ENCODE results near the gene DOK5. TPM values are rescaled to one million over a fixed set of nuclear protein-coding genes. Genes with fewer than 3 reads are reported as not detected.

The DOK5 gene
- total RNA-seq, 2 donors from 2014 or later, result 4.6 to 6.7 TPM

GRCh38 chr20:54678253-54678652, 202.9 kb downstream of the DOK5 start:
- H3K36me3 ChIP-seq (ENCODE audit: control insufficient read depth, insufficient read depth, low read length), result no peaks in the 10 kb centered on the region
- Mint-ChIP-seq H3K4me1 (peaks cover 6% of the 10 kb centered on the region), H3K36me3 (ENCODE audit: low read depth) (no peaks in the 10 kb centered on the region), H3K4me3 (no peak overlapping the region), H3K9me3 (peaks cover 2% of the 10 kb centered on the region), H3K27ac (no peak overlapping the region), H3K27me3 (ENCODE audit: insufficient read depth) (peaks cover 14% of the 10 kb centered on the region)
- WGBS, 2 experiments (ENCODE audit: insufficient coverage in 1 of 2, insufficient read length in 1 of 2), result 100% methylated on average over 1 of the region's 1 CpG; no CpG with 5 or more reads in 1 of the 2 experiments
- no peaks in the 10 kb centered on the region for H3K9me3 ChIP-seq (ENCODE audit: control insufficient read depth, low read length)
- no peak overlapping the region for H3K9ac ChIP-seq (ENCODE audit: extremely low read depth, low read length, poor library complexity, severe bottlenecking)
- H3K27me3 ChIP-seq (ENCODE audit: control insufficient read depth, insufficient read depth, low read length, poor library complexity, severe bottlenecking), result peaks cover 8% of the 10 kb centered on the region
- H3K27ac ChIP-seq (ENCODE audit: low read depth, low read length), result no peak overlapping the region
- no peak overlapping the region for H3K4me3 ChIP-seq (ENCODE audit: low read length)
- no peak for DNase-seq
- H3K4me1 ChIP-seq (ENCODE audit: control insufficient read depth, insufficient read depth, low read length), result no peaks in the 10 kb centered on the region
- no peak for TF ChIP-seq CTCF (conservative IDR thresholded peaks at IDR 0.05)

- H3K27me3 ChIP-seq (ENCODE audit: control insufficient read depth, insufficient read depth, low read length, poor library complexity, severe bottlenecking), result peaks cover 8% of the 10 kb centered on the region
- no peaks in the 10 kb centered on the region for H3K9me3 ChIP-seq (ENCODE audit: control insufficient read depth, low read length)
- no peak overlapping the region for H3K27ac Mint-ChIP-seq
- H3K4me3 Mint-ChIP-seq, result no peak overlapping the region
- H3K27me3 Mint-ChIP-seq (ENCODE audit: insufficient read depth), result peaks cover 22% of the 10 kb centered on the region
- H3K9me3 Mint-ChIP-seq, result no peaks in the 10 kb centered on the region
- no peak overlapping the region for H3K9ac ChIP-seq (ENCODE audit: extremely low read depth, low read length, poor library complexity, severe bottlenecking)
- no peak for TF ChIP-seq CTCF (conservative IDR thresholded peaks at IDR 0.05)
- H3K4me1 Mint-ChIP-seq, result peaks cover 6% of the 10 kb centered on the region
- H3K27ac ChIP-seq (ENCODE audit: low read depth, low read length), result no peak overlapping the region
- H3K36me3 ChIP-seq (ENCODE audit: control insufficient read depth, insufficient read depth, low read length), result no peaks in the 10 kb centered on the region
- no peaks in the 10 kb centered on the region for H3K36me3 Mint-ChIP-seq (ENCODE audit: low read depth)
- DNase-seq, result no peak
- no peak overlapping the region for H3K4me3 ChIP-seq (ENCODE audit: low read length)
- H3K4me1 ChIP-seq (ENCODE audit: control insufficient read depth, insufficient read depth, low read length), result no peaks in the 10 kb centered on the region
- 60 to 64% methylated on average over 4 to 5 of the region's 5 CpGs for WGBS, 2 experiments (ENCODE audit: insufficient coverage in 1 of 2, insufficient read length in 1 of 2)
Observed at GRCh38 chr20:54680439-54680838, 205.0 kb downstream of the DOK5 start.

- no peak overlapping the region for H3K4me3 ChIP-seq (ENCODE audit: low read length)
- H3K27ac ChIP-seq (ENCODE audit: low read depth, low read length), result peak overlapping the region; percentile 45
- DNase-seq, result peak; percentile 74
- Mint-ChIP-seq H3K27me3 (ENCODE audit: insufficient read depth) (peaks cover 22% of the 10 kb centered on the region), H3K36me3 (ENCODE audit: low read depth) (no peaks in the 10 kb centered on the region), H3K9me3 (no peaks in the 10 kb centered on the region), H3K4me1 (peaks cover 6% of the 10 kb centered on the region), H3K27ac (no peak overlapping the region), H3K4me3 (no peak overlapping the region)
- no peaks in the 10 kb centered on the region for H3K4me1 ChIP-seq (ENCODE audit: control insufficient read depth, insufficient read depth, low read length)
- H3K36me3 ChIP-seq (ENCODE audit: control insufficient read depth, insufficient read depth, low read length), result no peaks in the 10 kb centered on the region
- peak; percentile 90 for TF ChIP-seq CTCF (conservative IDR thresholded peaks at IDR 0.05)
- 3 to 35% methylated on average over 4 to 14 of the region's 14 CpGs for WGBS, 2 experiments (ENCODE audit: insufficient coverage in 1 of 2, insufficient read length in 1 of 2)
- peaks cover 8% of the 10 kb centered on the region for H3K27me3 ChIP-seq (ENCODE audit: control insufficient read depth, insufficient read depth, low read length, poor library complexity, severe bottlenecking)
- no peaks in the 10 kb centered on the region for H3K9me3 ChIP-seq (ENCODE audit: control insufficient read depth, low read length)
- H3K9ac ChIP-seq (ENCODE audit: extremely low read depth, low read length, poor library complexity, severe bottlenecking), result no peak overlapping the region
Observed at GRCh38 chr20:54680872-54681619, 205.7 kb downstream of the DOK5 start.

All from endodermal cell (in vitro differentiated cells).